ENCODE data around the gene MANBA.

DNA sequence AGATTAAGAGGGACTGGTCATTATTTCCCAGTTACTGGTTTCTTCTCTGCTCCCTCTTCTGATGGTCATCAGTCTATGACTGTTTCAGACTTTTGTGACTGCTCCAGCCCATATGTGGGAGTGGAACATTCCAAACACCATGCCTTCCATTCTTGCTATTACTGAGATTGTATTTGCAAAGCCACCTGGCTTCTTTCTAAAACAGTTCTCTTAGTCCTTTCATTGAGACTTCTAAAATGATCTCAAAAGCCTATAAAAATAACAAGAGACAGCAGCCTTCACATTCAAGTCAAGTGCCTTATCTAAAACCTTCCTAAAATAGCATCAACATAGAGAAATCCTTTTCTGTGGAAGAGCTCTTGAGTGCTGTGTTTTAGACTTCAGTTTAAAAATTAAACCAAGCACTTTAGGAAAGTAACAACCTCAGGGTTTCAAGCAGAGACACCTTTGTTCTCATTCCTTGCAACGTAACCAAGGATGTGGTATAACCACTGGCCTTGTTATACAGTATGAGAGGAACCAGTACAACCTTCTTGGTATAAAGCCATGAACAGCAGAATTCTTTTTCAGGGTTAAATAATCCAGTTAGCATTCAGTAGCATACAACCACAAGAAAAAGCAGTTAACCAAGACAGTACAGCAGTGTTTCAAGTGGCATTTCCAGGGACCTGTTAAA lies 162.5 kb downstream of the MANBA start:
- TF ChIP-seq SIN3A (IDR thresholded peaks at IDR 0.05; ENCODE audit: borderline replicate concordance, insufficient read depth, low read length): no peak
- no peak for TF ChIP-seq POLR2AphosphoS5 (IDR thresholded peaks at IDR 0.05; ENCODE audit: low read depth, low read length)

All from PFSK-1 (cell line).